Measurements from ENCODE around the gene AKR7A2.

The AKR7A2 gene

DNA sequence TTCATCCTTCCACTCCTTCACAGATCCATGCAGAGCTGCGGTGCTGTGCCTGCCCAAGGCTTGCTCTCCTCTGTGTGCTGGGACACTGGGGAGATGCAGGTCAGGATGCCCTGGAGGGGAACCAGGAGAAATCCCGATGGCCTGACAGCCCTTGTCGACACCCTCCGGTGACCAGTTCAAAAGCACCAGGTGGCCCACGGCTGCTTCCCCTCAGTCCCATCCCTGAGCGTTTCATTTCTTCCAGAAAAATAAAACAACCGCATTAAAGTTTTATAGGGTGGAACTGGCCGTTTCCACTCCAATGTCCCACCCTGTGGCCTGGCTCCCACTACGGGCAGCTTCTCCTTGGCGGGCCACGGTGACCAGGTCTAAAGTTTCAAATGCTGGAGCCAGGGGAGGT is 48.5 kb upstream of the AKR7A2 start (continued):
- TF ChIP-seq, protein P1, sequence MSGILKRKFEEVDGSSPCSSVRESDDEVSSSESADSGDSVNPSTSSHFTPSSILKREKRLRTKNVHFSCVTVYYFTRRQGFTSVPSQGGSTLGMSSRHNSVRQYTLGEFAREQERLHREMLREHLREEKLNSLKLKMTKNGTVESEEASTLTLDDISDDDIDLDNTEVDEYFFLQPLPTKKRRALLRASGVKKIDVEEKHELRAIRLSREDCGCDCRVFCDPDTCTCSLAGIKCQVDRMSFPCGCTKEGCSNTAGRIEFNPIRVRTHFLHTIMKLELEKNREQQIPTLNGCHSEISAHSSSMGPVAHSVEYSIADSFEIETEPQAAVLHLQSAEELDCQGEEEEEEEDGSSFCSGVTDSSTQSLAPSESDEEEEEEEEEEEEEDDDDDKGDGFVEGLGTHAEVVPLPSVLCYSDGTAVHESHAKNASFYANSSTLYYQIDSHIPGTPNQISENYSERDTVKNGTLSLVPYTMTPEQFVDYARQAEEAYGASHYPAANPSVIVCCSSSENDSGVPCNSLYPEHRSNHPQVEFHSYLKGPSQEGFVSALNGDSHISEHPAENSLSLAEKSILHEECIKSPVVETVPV (CRISPR knock-in tag; IDR thresholded peaks at IDR 0.05), result no peak

DNA sequence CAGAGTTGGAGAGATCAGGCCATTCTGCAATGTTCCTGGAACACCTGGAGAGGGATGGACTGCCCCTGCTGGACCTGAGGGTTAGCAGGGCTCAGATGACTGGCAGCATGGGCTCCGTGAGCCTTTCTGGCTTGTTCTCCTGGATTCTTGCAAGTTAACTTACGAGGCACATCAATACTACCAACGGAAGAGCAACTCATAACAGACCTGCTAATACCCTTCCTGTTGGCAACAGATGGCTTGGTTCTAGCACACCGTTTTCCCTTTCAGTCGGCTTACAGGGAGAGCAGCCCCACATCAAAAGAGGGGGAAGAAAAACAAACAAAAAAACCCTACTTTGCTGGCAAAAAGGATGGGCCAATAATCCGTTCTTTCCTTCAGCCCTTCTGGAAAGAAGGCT is 48.1 kb upstream of the AKR7A2 start:
- ATAC-seq, result no peak

DNA sequence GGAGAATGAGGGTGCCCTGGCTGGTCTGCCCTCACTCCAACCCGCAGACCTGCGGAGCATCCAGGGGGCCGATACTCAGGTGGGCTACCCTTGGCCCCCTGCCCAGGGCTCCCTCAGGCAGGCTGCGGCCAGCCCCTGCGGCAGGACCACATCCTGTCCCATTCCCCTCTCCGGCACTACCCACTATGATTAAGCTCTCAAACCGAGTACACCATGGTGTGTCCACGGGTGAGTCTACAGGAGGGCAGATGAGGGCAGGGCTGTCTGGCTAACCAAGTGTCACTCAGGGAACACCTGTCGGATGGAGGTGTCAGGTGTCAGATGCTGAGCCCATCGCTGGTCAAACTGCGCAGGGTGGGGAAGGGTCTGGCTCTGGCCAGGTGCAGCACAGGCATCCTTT is 47.4 kb upstream of the AKR7A2 start:
- TF ChIP-seq, protein P1 (CRISPR knock-in tag; IDR thresholded peaks at IDR 0.05), result no peak
- TF ChIP-seq ZNF565 (CRISPR knock-in tag; conservative IDR thresholded peaks at IDR 0.05; ENCODE audit: low read depth), result no peak
- TF ChIP-seq TOX (CRISPR knock-in tag; IDR thresholded peaks at IDR 0.05; ENCODE audit: borderline replicate concordance), result no peak
- TF ChIP-seq, protein P2, sequence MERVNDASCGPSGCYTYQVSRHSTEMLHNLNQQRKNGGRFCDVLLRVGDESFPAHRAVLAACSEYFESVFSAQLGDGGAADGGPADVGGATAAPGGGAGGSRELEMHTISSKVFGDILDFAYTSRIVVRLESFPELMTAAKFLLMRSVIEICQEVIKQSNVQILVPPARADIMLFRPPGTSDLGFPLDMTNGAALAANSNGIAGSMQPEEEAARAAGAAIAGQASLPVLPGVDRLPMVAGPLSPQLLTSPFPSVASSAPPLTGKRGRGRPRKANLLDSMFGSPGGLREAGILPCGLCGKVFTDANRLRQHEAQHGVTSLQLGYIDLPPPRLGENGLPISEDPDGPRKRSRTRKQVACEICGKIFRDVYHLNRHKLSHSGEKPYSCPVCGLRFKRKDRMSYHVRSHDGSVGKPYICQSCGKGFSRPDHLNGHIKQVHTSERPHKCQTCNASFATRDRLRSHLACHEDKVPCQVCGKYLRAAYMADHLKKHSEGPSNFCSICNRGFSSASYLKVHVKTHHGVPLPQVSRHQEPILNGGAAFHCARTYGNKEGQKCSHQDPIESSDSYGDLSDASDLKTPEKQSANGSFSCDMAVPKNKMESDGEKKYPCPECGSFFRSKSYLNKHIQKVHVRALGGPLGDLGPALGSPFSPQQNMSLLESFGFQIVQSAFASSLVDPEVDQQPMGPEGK (CRISPR knock-in tag; IDR thresholded peaks at IDR 0.05; ENCODE audit: borderline replicate concordance), result no peak
- TF ChIP-seq OSR1 (CRISPR knock-in tag; IDR thresholded peaks at IDR 0.05), result no peak
- TF ChIP-seq BACH2 (CRISPR knock-in tag; IDR thresholded peaks at IDR 0.05; ENCODE audit: borderline replicate concordance), result no peak
- TF ChIP-seq, protein P3, sequence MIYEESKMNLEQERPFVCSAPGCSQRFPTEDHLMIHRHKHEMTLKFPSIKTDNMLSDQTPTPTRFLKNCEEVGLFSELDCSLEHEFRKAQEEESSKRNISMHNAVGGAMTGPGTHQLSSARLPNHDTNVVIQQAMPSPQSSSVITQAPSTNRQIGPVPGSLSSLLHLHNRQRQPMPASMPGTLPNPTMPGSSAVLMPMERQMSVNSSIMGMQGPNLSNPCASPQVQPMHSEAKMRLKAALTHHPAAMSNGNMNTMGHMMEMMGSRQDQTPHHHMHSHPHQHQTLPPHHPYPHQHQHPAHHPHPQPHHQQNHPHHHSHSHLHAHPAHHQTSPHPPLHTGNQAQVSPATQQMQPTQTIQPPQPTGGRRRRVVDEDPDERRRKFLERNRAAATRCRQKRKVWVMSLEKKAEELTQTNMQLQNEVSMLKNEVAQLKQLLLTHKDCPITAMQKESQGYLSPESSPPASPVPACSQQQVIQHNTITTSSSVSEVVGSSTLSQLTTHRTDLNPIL (CRISPR knock-in tag; IDR thresholded peaks at IDR 0.05; ENCODE audit: low read depth), result no peak

More for the DNA sequence above, 48.1 kb upstream of the AKR7A2 start:
- no peak for TF ChIP-seq RARB (CRISPR knock-in tag; IDR thresholded peaks at IDR 0.05)
- TF ChIP-seq ARNTL (CRISPR knock-in tag; IDR thresholded peaks at IDR 0.05; ENCODE audit: borderline replicate concordance, low read depth), result no peak
- TF ChIP-seq TOX (CRISPR knock-in tag; IDR thresholded peaks at IDR 0.05; ENCODE audit: borderline replicate concordance), result no peak
- TF ChIP-seq, protein P1 (CRISPR knock-in tag; IDR thresholded peaks at IDR 0.05), result no peak
- no peak for TF ChIP-seq ZNF565 (CRISPR knock-in tag; conservative IDR thresholded peaks at IDR 0.05; ENCODE audit: low read depth)
- no peak for TF ChIP-seq GLIS3 (CRISPR knock-in tag; IDR thresholded peaks at IDR 0.05)
- TF ChIP-seq ZNF8 (CRISPR knock-in tag; IDR thresholded peaks at IDR 0.05), result no peak
- no peak for TF ChIP-seq ESRRG (CRISPR knock-in tag; IDR thresholded peaks at IDR 0.05)
- TF ChIP-seq ZNF70 (CRISPR knock-in tag; IDR thresholded peaks at IDR 0.05), result no peak
- no peak for TF ChIP-seq ZC3H10 (CRISPR knock-in tag; IDR thresholded peaks at IDR 0.05)
- TF ChIP-seq, protein P4, sequence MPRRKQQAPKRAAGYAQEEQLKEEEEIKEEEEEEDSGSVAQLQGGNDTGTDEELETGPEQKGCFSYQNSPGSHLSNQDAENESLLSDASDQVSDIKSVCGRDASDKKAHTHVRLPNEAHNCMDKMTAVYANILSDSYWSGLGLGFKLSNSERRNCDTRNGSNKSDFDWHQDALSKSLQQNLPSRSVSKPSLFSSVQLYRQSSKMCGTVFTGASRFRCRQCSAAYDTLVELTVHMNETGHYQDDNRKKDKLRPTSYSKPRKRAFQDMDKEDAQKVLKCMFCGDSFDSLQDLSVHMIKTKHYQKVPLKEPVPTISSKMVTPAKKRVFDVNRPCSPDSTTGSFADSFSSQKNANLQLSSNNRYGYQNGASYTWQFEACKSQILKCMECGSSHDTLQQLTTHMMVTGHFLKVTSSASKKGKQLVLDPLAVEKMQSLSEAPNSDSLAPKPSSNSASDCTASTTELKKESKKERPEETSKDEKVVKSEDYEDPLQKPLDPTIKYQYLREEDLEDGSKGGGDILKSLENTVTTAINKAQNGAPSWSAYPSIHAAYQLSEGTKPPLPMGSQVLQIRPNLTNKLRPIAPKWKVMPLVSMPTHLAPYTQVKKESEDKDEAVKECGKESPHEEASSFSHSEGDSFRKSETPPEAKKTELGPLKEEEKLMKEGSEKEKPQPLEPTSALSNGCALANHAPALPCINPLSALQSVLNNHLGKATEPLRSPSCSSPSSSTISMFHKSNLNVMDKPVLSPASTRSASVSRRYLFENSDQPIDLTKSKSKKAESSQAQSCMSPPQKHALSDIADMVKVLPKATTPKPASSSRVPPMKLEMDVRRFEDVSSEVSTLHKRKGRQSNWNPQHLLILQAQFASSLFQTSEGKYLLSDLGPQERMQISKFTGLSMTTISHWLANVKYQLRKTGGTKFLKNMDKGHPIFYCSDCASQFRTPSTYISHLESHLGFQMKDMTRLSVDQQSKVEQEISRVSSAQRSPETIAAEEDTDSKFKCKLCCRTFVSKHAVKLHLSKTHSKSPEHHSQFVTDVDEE (CRISPR knock-in tag; IDR thresholded peaks at IDR 0.05), result no peak
- TF ChIP-seq ISL1 (CRISPR knock-in tag; IDR thresholded peaks at IDR 0.05), result no peak
- TF ChIP-seq ZFP30 (CRISPR knock-in tag; IDR thresholded peaks at IDR 0.05), result no peak
- no peak for TF ChIP-seq ZFP3 (CRISPR knock-in tag; IDR thresholded peaks at IDR 0.05)
- TF ChIP-seq PPARA (CRISPR knock-in tag; IDR thresholded peaks at IDR 0.05; ENCODE audit: borderline replicate concordance), result no peak
- TF ChIP-seq, protein P5, sequence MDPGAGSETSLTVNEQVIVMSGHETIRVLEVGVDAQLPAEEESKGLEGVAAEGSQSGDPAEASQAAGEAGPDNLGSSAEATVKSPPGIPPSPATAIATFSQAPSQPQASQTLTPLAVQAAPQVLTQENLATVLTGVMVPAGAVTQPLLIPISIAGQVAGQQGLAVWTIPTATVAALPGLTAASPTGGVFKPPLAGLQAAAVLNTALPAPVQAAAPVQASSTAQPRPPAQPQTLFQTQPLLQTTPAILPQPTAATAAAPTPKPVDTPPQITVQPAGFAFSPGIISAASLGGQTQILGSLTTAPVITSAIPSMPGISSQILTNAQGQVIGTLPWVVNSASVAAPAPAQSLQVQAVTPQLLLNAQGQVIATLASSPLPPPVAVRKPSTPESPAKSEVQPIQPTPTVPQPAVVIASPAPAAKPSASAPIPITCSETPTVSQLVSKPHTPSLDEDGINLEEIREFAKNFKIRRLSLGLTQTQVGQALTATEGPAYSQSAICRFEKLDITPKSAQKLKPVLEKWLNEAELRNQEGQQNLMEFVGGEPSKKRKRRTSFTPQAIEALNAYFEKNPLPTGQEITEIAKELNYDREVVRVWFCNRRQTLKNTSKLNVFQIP (CRISPR knock-in tag; IDR thresholded peaks at IDR 0.05; ENCODE audit: borderline replicate concordance, low read depth), result no peak
- TF ChIP-seq, protein P3 (CRISPR knock-in tag; IDR thresholded peaks at IDR 0.05; ENCODE audit: low read depth), result no peak

More for the DNA sequence above, 47.4 kb upstream of the AKR7A2 start:
- ATAC-seq, result no peak

All from SK-N-SH treated with all-trans-retinoic acid at 6 μM for 48 hours (cell line).